Activated CD4-positive, alpha-beta T cell treated with anti-CD3 and anti-CD28 coated beads for 36 hours (primary cell): ENCODE data around the gene PLBD2. TPM values are rescaled to one million over a fixed set of nuclear protein-coding genes. Genes with fewer than 3 reads are reported as not detected.

Experiments
- ATAC-seq: fragments of 200-7000 bp; cut with Tn5 transposase; one replicate; pipeline ENCODE4 v1.10.0; 2021; ENCODE audit warnings: mild to moderate bottlenecking, moderate library complexity
- CTCF ChIA-PET: fragments of 350-600 bp; sonication (Branson Sonifier 250); formaldehyde crosslinking; loops from one replicate; lab custom pipeline; 2021; ENCODE audit warnings: antibody characterized with exemption; lab: Charles Lee
- POLR2A ChIA-PET: fragments of 350-600 bp; sonication (Branson Sonifier 250); formaldehyde crosslinking; loops from one replicate; lab custom pipeline; 2021; ENCODE audit warnings: antibody characterized with exemption, inconsistent platforms; lab: Charles Lee
- DNase-seq: peaks from one replicate; pipeline ENCODE4 v3.0.0-alpha.2; 2020
- H3K27ac Mint-ChIP-seq: one replicate; pipeline ENCODE4 v1.8.0; 2021; ENCODE audit warnings: mixed read lengths
- H3K27me3 Mint-ChIP-seq: one replicate; pipeline ENCODE4 v1.8.0; 2021; ENCODE audit warnings: mixed read lengths
- H3K36me3 Mint-ChIP-seq: one replicate; pipeline ENCODE4 v1.8.0; 2021; ENCODE audit warnings: low read depth, mixed read lengths
- H3K4me1 Mint-ChIP-seq: one replicate; pipeline ENCODE4 v1.8.0; 2021; ENCODE audit warnings: mixed read lengths
- H3K4me3 Mint-ChIP-seq: one replicate; pipeline ENCODE4 v1.8.0; 2021; ENCODE audit warnings: mild to moderate bottlenecking, moderate library complexity, mixed read lengths
- H3K9me3 Mint-ChIP-seq: one replicate; pipeline ENCODE4 v1.8.0; 2021; ENCODE audit warnings: low read depth, mixed read lengths
- intact Hi-C, 2 experiments: fragments of 100-400 bp; cut with DNase I in 1 of 2; cut with micrococcal nuclease in 1 of 2; formaldehyde crosslinking; loops; one replicate each; pipeline versions ENCODE4 v1.14.2 to v1.15.1; 2022 to 2024; cut with DNase I, micrococcal nuclease
- total RNA-seq, 2 experiments: library from RNA; stranded (reverse); gene quantifications; one replicate each; pipeline ENCODE4 v1.2.3, GENCODE V29; 2021

PLBD2 gene
- total RNA-seq, 2 experiments from 2014 or later, result 13.7 to 17.3 TPM

- Mint-ChIP-seq H3K36me3 (peaks cover 37% of the 10 kb centered on the region), H3K9me3 (peaks cover 10% of the 10 kb centered on the region), H3K27ac (no peak overlapping the region), H3K27me3 (no peaks in the 10 kb centered on the region), H3K4me1 (peaks cover 22% of the 10 kb centered on the region), H3K4me3 (no peak overlapping the region)
- no peak for DNase-seq
- ChIA-PET POLR2A (no interaction called here), CTCF (no interaction called here)
- intact Hi-C loops, result no loop called here
- ATAC-seq, result no peak
Observed at GRCh38 chr12:113325916-113326315, 32.5 kb upstream of the PLBD2 start.

- ATAC-seq (no peak), DNase-seq (no peak)
- peak overlapping the region; percentile 33 for H3K27ac Mint-ChIP-seq
- peaks cover 8% of the 10 kb centered on the region for H3K9me3 Mint-ChIP-seq
- no peaks in the 10 kb centered on the region for H3K27me3 Mint-ChIP-seq
- peaks cover 24% of the 10 kb centered on the region for H3K4me1 Mint-ChIP-seq
- no peak overlapping the region for H3K4me3 Mint-ChIP-seq
- ChIA-PET POLR2A (no interaction called here), CTCF (no interaction called here)
- H3K36me3 Mint-ChIP-seq, result peaks cover 36% of the 10 kb centered on the region
- intact Hi-C loops, result no loop called here
Observed at GRCh38 chr12:113326775-113327395, 31.5 kb upstream of the PLBD2 start.

- no peak for DNase-seq
- Mint-ChIP-seq H3K4me1 (peaks cover 34% of the 10 kb centered on the region), H3K36me3 (peaks cover 36% of the 10 kb centered on the region), H3K27ac (no peak overlapping the region), H3K9me3 (no peaks in the 10 kb centered on the region), H3K27me3 (no peaks in the 10 kb centered on the region), H3K4me3 (no peak overlapping the region)
- CTCF ChIA-PET, result no interaction called here
- no peak for ATAC-seq
- intact Hi-C loops, result no loop called here
- POLR2A ChIA-PET, result no interaction called here
Observed at GRCh38 chr12:113328368-113328889, 30.0 kb upstream of the PLBD2 start.

GRCh38 chr12:113329022-113329790 is 29.2 kb upstream of the PLBD2 start:
- ChIA-PET CTCF (no interaction called here), POLR2A (no interaction called here)
- ATAC-seq (no peak), DNase-seq (no peak)
- Mint-ChIP-seq H3K9me3 (no peaks in the 10 kb centered on the region), H3K4me1 (peaks cover 34% of the 10 kb centered on the region), H3K27me3 (no peaks in the 10 kb centered on the region), H3K27ac (no peak overlapping the region), H3K36me3 (peaks cover 33% of the 10 kb centered on the region), H3K4me3 (no peak overlapping the region)
- intact Hi-C loops, result no loop called here

- H3K9me3 Mint-ChIP-seq, result no peaks in the 10 kb centered on the region
- no peak overlapping the region for H3K27ac Mint-ChIP-seq
- H3K27me3 Mint-ChIP-seq, result no peaks in the 10 kb centered on the region
- no peak overlapping the region for H3K4me3 Mint-ChIP-seq
- ChIA-PET CTCF (no interaction called here), POLR2A (no interaction called here)
- ATAC-seq (no peak), DNase-seq (no peak)
- H3K36me3 Mint-ChIP-seq, result peaks cover 29% of the 10 kb centered on the region
- peaks cover 33% of the 10 kb centered on the region for H3K4me1 Mint-ChIP-seq
- intact Hi-C loops, result loop anchor here in 1 of 2 experiments (10.0 kb wide), 1 partner anchor 145 kb away; the partner anchor contains the start of genes DDX54 and RITA1
Observed at GRCh38 chr12:113329791-113330417, 28.5 kb upstream of the PLBD2 start.

- Mint-ChIP-seq H3K4me1 (peaks cover 31% of the 10 kb centered on the region), H3K4me3 (no peak overlapping the region), H3K9me3 (no peaks in the 10 kb centered on the region), H3K27me3 (no peaks in the 10 kb centered on the region), H3K27ac (no peak overlapping the region), H3K36me3 (peaks cover 26% of the 10 kb centered on the region)
- intact Hi-C loops, result loop anchor here in 1 of 2 experiments (10.0 kb wide), 1 partner anchor 146 kb away; the partner anchor contains the start of genes DDX54 and RITA1
- ChIA-PET POLR2A (no interaction called here), CTCF (no interaction called here)
- no peak for DNase-seq
- no peak for ATAC-seq
Observed at GRCh38 chr12:113330505-113330904, 27.9 kb upstream of the PLBD2 start.

- H3K9me3 Mint-ChIP-seq, result no peaks in the 10 kb centered on the region
- ChIA-PET POLR2A (interaction anchor here (0.8 kb wide), 1 partner anchor 34 kb away, joined by 3 read pairs; no protein-coding TSS in a partner anchor), CTCF (interaction anchor here (0.6 to 1.3 kb wide), 4 partner anchors 9 to 739 kb away, joined by 3 to 4 read pairs (median 3); no protein-coding TSS in a partner anchor)
- peaks cover 28% of the 10 kb centered on the region for H3K4me1 Mint-ChIP-seq
- H3K4me3 Mint-ChIP-seq, result peak overlapping the region; percentile 89
- ATAC-seq, result no peak
- peak overlapping the region; percentile 4 for H3K27ac Mint-ChIP-seq
- intact Hi-C loops, result loop anchor here in 1 of 2 experiments (10.0 kb wide), 1 partner anchor 148 kb away; the partner anchor contains the start of genes DDX54 and RITA1
- no peak for DNase-seq
- H3K36me3 Mint-ChIP-seq, result peaks cover 18% of the 10 kb centered on the region
- H3K27me3 Mint-ChIP-seq, result no peaks in the 10 kb centered on the region
Observed at GRCh38 chr12:113332688-113333417, 25.5 kb upstream of the PLBD2 start.

GRCh38 chr12:113333418-113333750 is 25.0 kb upstream of the PLBD2 start:
- Mint-ChIP-seq H3K27ac (no peak overlapping the region), H3K27me3 (no peaks in the 10 kb centered on the region), H3K4me3 (peak overlapping the region; percentile 89), H3K9me3 (no peaks in the 10 kb centered on the region), H3K36me3 (peaks cover 16% of the 10 kb centered on the region), H3K4me1 (peaks cover 25% of the 10 kb centered on the region)
- ATAC-seq (no peak), DNase-seq (no peak)
- CTCF ChIA-PET, result interaction anchor here (0.6 to 1.1 kb wide), 2 partner anchors 100 to 738 kb away, joined by 3 read pairs; no protein-coding TSS in a partner anchor
- POLR2A ChIA-PET, result interaction anchor here (0.8 kb wide), 1 partner anchor 35 kb away, joined by 3 read pairs; no protein-coding TSS in a partner anchor
- intact Hi-C loops, result loop anchor here in 1 of 2 experiments (10.0 kb wide), 1 partner anchor 149 kb away; the partner anchor contains the start of genes DDX54 and RITA1

GRCh38 chr12:113333877-113334785 is 24.3 kb upstream of the PLBD2 start:
- POLR2A ChIA-PET, result interaction anchor here (0.6 kb wide), 1 partner anchor 468 kb away, joined by 3 read pairs; no protein-coding TSS in a partner anchor
- ATAC-seq, result peak; percentile 14

More at GRCh38 chr12:113333877-113334785, 24.3 kb upstream of the PLBD2 start:
- Mint-ChIP-seq H3K9me3 (no peaks in the 10 kb centered on the region), H3K4me1 (peaks cover 20% of the 10 kb centered on the region), H3K27ac (peak overlapping the region; percentile 76), H3K27me3 (no peaks in the 10 kb centered on the region), H3K36me3 (peaks cover 14% of the 10 kb centered on the region), H3K4me3 (peak overlapping the region; percentile 89)
- CTCF ChIA-PET, result interaction anchor here (1.0 to 1.2 kb wide), 4 partner anchors 91 to 159 kb away, joined by 3 to 4 read pairs (median 3); no protein-coding TSS in a partner anchor
- peak; percentile 17 for DNase-seq
- intact Hi-C loops, result loop anchor here (1.0 to 10.0 kb wide), 4 partner anchors 91 to 633 kb away; partner anchors contain the start of genes DDX54 (in 1 of the 2), RBM19 (in 1 of the 2) and RITA1 (in 1 of the 2)
